Measurements from ENCODE around the gene CLEC16A. TPM values are rescaled to one million over a fixed set of nuclear protein-coding genes. Genes with fewer than 3 reads are reported as not detected.

CLEC16A gene
- total RNA-seq, 4 donors from 2014 or later, result 20.3 to 25.7 (median 25.1) TPM

- H3K27ac ChIP-seq, result no peak overlapping the region
- no peaks in the 10 kb centered on the region for H3K27me3 ChIP-seq
- H3K36me3 ChIP-seq, result peaks cover 0 to 12% (median 0%) of the 10 kb centered on the region in 3 donors
- H3K4me3 ChIP-seq, result no peak overlapping the region
- intact Hi-C loops (cut with DNase I), result no loop called here
- peaks cover 1 to 56% (median 30%) of the 10 kb centered on the region in 3 donors for H3K4me1 ChIP-seq
- 75 to 80% methylated on average over 14 of the region's 14 CpGs for WGBS, 2 donors
- DNase-seq, result no peak
- TF ChIP-seq POLR2A (IDR thresholded peaks at IDR 0.05) (no peak), CTCF (IDR thresholded peaks at IDR 0.05) (no peak)
- H3K9me3 ChIP-seq, result no peaks in the 10 kb centered on the region
Observed at GRCh38 chr16:11138022-11138768, 193.8 kb downstream of the CLEC16A start.

DNA sequence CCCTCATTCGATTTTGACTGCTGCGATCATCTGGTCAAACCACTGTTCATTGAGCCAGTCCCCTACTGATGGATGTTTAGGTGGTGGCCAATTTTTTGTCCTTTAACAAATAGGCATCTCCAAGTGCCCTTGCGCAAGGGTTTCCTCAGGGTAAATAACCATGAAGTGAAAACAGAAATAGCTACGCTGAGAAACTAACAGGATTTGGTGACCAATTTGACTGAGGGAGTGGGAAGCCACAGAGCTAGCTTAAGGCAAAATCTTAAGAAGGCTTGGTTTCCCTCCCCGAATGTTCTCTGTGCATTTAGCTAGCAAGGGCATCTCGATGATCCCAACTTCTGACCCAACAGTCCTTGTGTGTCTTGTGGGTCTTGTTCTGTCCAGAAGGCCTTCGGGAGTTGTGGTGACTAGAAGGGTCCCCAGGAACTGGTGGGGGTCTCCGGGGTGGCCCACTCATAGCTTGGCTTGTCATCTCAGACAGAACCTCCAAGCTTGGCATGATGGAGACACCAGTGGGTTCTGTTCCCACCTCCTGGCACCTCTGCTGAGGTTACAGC lies 194.5 kb downstream of the CLEC16A start:
- WGBS, 2 donors, result 83 to 90% methylated on average over 6 to 8 of the region's 8 CpGs
- H3K36me3 ChIP-seq, result peaks cover 0 to 12% (median 0%) of the 10 kb centered on the region in 3 donors
- H3K9me3 ChIP-seq, result no peaks in the 10 kb centered on the region
- no peaks in the 10 kb centered on the region for H3K27me3 ChIP-seq
- H3K27ac ChIP-seq, result peak overlapping the region in 1 of 4 donors; percentile 19
- intact Hi-C loops (cut with DNase I), result no loop called here
- no peak for DNase-seq
- no peak for TF ChIP-seq CTCF (IDR thresholded peaks at IDR 0.05)
- peaks cover 0 to 49% (median 24%) of the 10 kb centered on the region in 3 donors for H3K4me1 ChIP-seq
- H3K4me3 ChIP-seq, result no peak overlapping the region

GRCh38 chr16:11139326-11140097 lies 195.1 kb downstream of the CLEC16A start:
- Histone ChIP-seq H3K9me3 (no peaks in the 10 kb centered on the region), H3K27me3 (no peaks in the 10 kb centered on the region), H3K27ac (peak overlapping the region in 2 of 4 donors; percentile 19 to 21), H3K36me3 (peaks cover 0 to 12% (median 0%) of the 10 kb centered on the region in 3 donors), H3K4me1 (peaks cover 0 to 47% (median 18%) of the 10 kb centered on the region in 3 donors), H3K4me3 (no peak overlapping the region)
- TF ChIP-seq POLR2A (IDR thresholded peaks at IDR 0.05), result no peak
- TF ChIP-seq CTCF (IDR thresholded peaks at IDR 0.05), result no peak
- DNase-seq, result no peak
- intact Hi-C loops (cut with DNase I), result no loop called here
- WGBS, 2 donors, result 62 to 90% methylated on average over 5 of the region's 5 CpGs

DNA sequence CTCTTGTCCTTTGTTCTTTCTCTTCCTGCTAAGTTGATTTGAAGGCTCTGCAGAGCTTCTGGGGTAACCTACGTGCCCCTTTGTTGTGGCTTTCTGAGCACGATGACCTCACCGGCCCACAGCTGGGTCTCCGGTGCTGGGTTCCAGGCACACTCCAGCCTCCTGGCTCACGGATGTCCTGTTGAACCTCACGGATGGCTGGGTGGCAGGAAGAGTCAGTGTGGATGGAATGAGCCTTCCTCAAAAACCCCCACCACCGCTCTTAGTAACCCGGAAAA lies 195.7 kb downstream of the CLEC16A start:
- H3K4me1 ChIP-seq, result peaks cover 0 to 44% (median 13%) of the 10 kb centered on the region in 3 donors
- no peak for DNase-seq
- no peak overlapping the region for H3K27ac ChIP-seq
- no peaks in the 10 kb centered on the region for H3K9me3 ChIP-seq
- no peak overlapping the region for H3K4me3 ChIP-seq
- TF ChIP-seq CTCF (IDR thresholded peaks at IDR 0.05) (no peak), POLR2A (IDR thresholded peaks at IDR 0.05) (no peak)
- H3K27me3 ChIP-seq, result no peaks in the 10 kb centered on the region
- intact Hi-C loops (cut with DNase I), result no loop called here
- peaks cover 0 to 10% (median 0%) of the 10 kb centered on the region in 3 donors for H3K36me3 ChIP-seq
- 61 to 92% methylated on average over 5 to 8 of the region's 8 CpGs for whole genome bisulfite sequencing, 2 donors

- Histone ChIP-seq H3K4me1 (peaks cover 0 to 44% (median 13%) of the 10 kb centered on the region in 3 donors), H3K27ac (no peak overlapping the region), H3K36me3 (peaks cover 0 to 6% (median 0%) of the 10 kb centered on the region in 3 donors), H3K4me3 (no peak overlapping the region), H3K9me3 (no peaks in the 10 kb centered on the region), H3K27me3 (no peaks in the 10 kb centered on the region)
- intact Hi-C loops (cut with DNase I), result no loop called here
- TF ChIP-seq POLR2A (IDR thresholded peaks at IDR 0.05) (no peak), CTCF (IDR thresholded peaks at IDR 0.05) (no peak)
- WGBS, 2 donors, result 86% methylated on average over 3 of the region's 4 CpGs; no CpG with 5 or more reads in 1 of the 2 donors
- DNase-seq, result no peak
Observed at GRCh38 chr16:11140466-11140865, 196.1 kb downstream of the CLEC16A start.
